WTC11 (cell line): ENCODE measurements around the gene DPP10. TPM values are rescaled to one million over a fixed set of nuclear protein-coding genes. Genes with fewer than 3 reads are reported as not detected.

Experiments used
- ATAC-seq: fragments of 200-7000 bp; cut with Tn5 transposase; 2 replicates; pipeline ENCODE4 v1.10.0; 2021; ENCODE audit warnings: mild to moderate bottlenecking, moderate library complexity
- CTCF ChIA-PET: fragments of 300-600 bp; sonication (Branson Sonifier 250); formaldehyde crosslinking; loops from one replicate; lab custom pipeline; 2021; ENCODE audit warnings: antibody characterized with exemption; lab: Charles Lee
- POLR2A ChIA-PET: fragments of 350-600 bp; sonication (Branson Sonifier 250); formaldehyde crosslinking; loops from one replicate; lab custom pipeline; 2021; ENCODE audit warnings: antibody characterized with exemption; lab: Charles Lee
- DNase-seq: peaks from one replicate; pipeline ENCODE4 v3.0.0; 2021; ENCODE audit warnings: low spot score
- H3K27ac Mint-ChIP-seq: 2 replicates; pipeline ENCODE4 v1.8.0; 2021; ENCODE audit warnings: mixed read lengths
- H3K27me3 Mint-ChIP-seq: 2 replicates; pipeline ENCODE4 v1.8.0; 2021; ENCODE audit warnings: low read depth, mild to moderate bottlenecking, moderate library complexity, mixed read lengths
- H3K36me3 Mint-ChIP-seq: 2 replicates; pipeline ENCODE4 v1.8.0; 2021; ENCODE audit warnings: mixed read lengths
- H3K4me1 Mint-ChIP-seq: 2 replicates; pipeline ENCODE4 v1.8.0; 2022; ENCODE audit warnings: mixed read lengths
- H3K4me3 Mint-ChIP-seq: 2 replicates; pipeline ENCODE4 v1.8.0; 2021; ENCODE audit warnings: mild to moderate bottlenecking, moderate library complexity, mixed read lengths
- H3K9me3 Mint-ChIP-seq: 2 replicates; pipeline ENCODE4 v1.8.0; 2021; ENCODE audit warnings: mixed read lengths
- CBFB ChIP-seq: sonication (generic); formaldehyde crosslinking; IDR thresholded peaks from 2 replicates; pipeline ENCODE4 v1.8.1; 2022; ENCODE audit warnings: mild to moderate bottlenecking, low read depth, missing genetic modification reagents
- CREB1 ChIP-seq: sonication (generic); formaldehyde crosslinking; IDR thresholded peaks from 2 replicates; pipeline ENCODE4 v1.8.0; 2023; ENCODE audit warnings: mild to moderate bottlenecking, missing genetic modification reagents
- ETV6 ChIP-seq: sonication (generic); formaldehyde crosslinking; IDR thresholded peaks from 2 replicates; pipeline ENCODE4 v1.8.1; 2022; ENCODE audit warnings: mild to moderate bottlenecking, missing genetic modification reagents
- FOXP1 ChIP-seq: sonication (generic); formaldehyde crosslinking; IDR thresholded peaks from 2 replicates; pipeline ENCODE4 v1.8.0; 2022; ENCODE audit warnings: missing genetic modification reagents, mild to moderate bottlenecking, moderate library complexity, borderline replicate concordance
- GABPB1 ChIP-seq: sonication (generic); formaldehyde crosslinking; IDR thresholded peaks from 2 replicates; pipeline ENCODE4 v1.8.1; 2023; ENCODE audit warnings: mild to moderate bottlenecking, missing genetic modification reagents
- GRHL2 ChIP-seq: fragments of 250-450 bp; sonication (Bioruptor Pico); IDR thresholded peaks from 2 replicates; pipeline ENCODE4 v1.8.0; 2022; ENCODE audit warnings: mild to moderate bottlenecking, moderate library complexity; ENCODE audit not compliant: insufficient replicate concordance, severe bottlenecking
- HMGA2 ChIP-seq: fragments of 250-450 bp; sonication (Bioruptor Pico); IDR thresholded peaks from 2 replicates; pipeline ENCODE4 v1.4.0; 2021; ENCODE audit warnings: mild to moderate bottlenecking, moderate library complexity
- IRF1 ChIP-seq: sonication (generic); formaldehyde crosslinking; IDR thresholded peaks from 2 replicates; pipeline ENCODE4 v1.8.0; 2023; ENCODE audit warnings: missing genetic modification reagents
- JAZF1 ChIP-seq: fragments of 250-450 bp; sonication (Bioruptor Pico); IDR thresholded peaks from 2 replicates; pipeline ENCODE4 v1.9.0; 2021; ENCODE audit warnings: moderate library complexity, mild to moderate bottlenecking, inconsistent platforms
- NR1H2 ChIP-seq: sonication (generic); formaldehyde crosslinking; IDR thresholded peaks from 2 replicates; pipeline ENCODE4 v1.9.0; 2021; ENCODE audit warnings: mild to moderate bottlenecking, moderate library complexity, missing genetic modification reagents
- NR2C2 ChIP-seq: sonication (generic); formaldehyde crosslinking; IDR thresholded peaks from 2 replicates; pipeline ENCODE4 v1.8.0; 2022; ENCODE audit warnings: mild to moderate bottlenecking, missing genetic modification reagents
- PRRX2 ChIP-seq: fragments of 250-450 bp; sonication (Bioruptor Pico); IDR thresholded peaks from 2 replicates; pipeline ENCODE4 v1.8.0; 2021; ENCODE audit warnings: mild to moderate bottlenecking
- SOX15 ChIP-seq: fragments of 250-450 bp; sonication (Bioruptor Pico); IDR thresholded peaks from 2 replicates; pipeline ENCODE4 v1.9.0; 2021; ENCODE audit warnings: mild to moderate bottlenecking
- ZNF138 ChIP-seq: sonication (generic); formaldehyde crosslinking; conservative IDR thresholded peaks from 2 replicates; pipeline ENCODE4 v1.8.1; 2022; ENCODE audit warnings: mild to moderate bottlenecking, moderate library complexity, missing genetic modification reagents
- ZNF219 ChIP-seq: sonication (generic); formaldehyde crosslinking; IDR thresholded peaks from 2 replicates; pipeline ENCODE4 v1.8.0; 2023; ENCODE audit warnings: missing genetic modification reagents, mild to moderate bottlenecking, borderline replicate concordance
- ZNF512 ChIP-seq: sonication (generic); formaldehyde crosslinking; IDR thresholded peaks from 2 replicates; pipeline ENCODE4 v1.8.1; 2022; ENCODE audit warnings: missing genetic modification reagents, borderline replicate concordance
- total RNA-seq: library from RNA; stranded (reverse); gene quantifications from 3 replicates; pipeline ENCODE4 v1.2.3, GENCODE V29; 2021
- TF ChIP-seq, protein P1 (sequence below): sonication (generic); formaldehyde crosslinking; IDR thresholded peaks from 2 replicates; pipeline ENCODE4 v1.8.0; 2022; ENCODE audit warnings: mild to moderate bottlenecking, missing genetic modification reagents
- TF ChIP-seq, protein P2 (sequence below): fragments of 250-450 bp; sonication (Bioruptor Pico); IDR thresholded peaks from 2 replicates; pipeline ENCODE4 v1.9.0; 2021; ENCODE audit warnings: mild to moderate bottlenecking
- TF ChIP-seq, protein P3 (sequence below): sonication (generic); formaldehyde crosslinking; IDR thresholded peaks from 2 replicates; pipeline ENCODE4 v1.8.0; 2022; ENCODE audit warnings: mild to moderate bottlenecking, missing genetic modification reagents
- TF ChIP-seq, protein P4 (sequence below): fragments of 250-450 bp; sonication (Bioruptor Pico); IDR thresholded peaks from 2 replicates; pipeline ENCODE4 v1.9.0; 2021; ENCODE audit warnings: mild to moderate bottlenecking, borderline replicate concordance
- TF ChIP-seq, protein P5 (sequence below): sonication (generic); formaldehyde crosslinking; IDR thresholded peaks from 2 replicates; pipeline ENCODE4 v1.8.0; 2022; ENCODE audit warnings: mild to moderate bottlenecking, missing genetic modification reagents
- TF ChIP-seq, protein P6 (sequence below): fragments of 200-600 bp; IDR thresholded peaks from 2 replicates; pipeline ENCODE4 v1.8.0; 2022; ENCODE audit warnings: antibody characterized with exemption
- TF ChIP-seq, protein P7 (sequence below): sonication (generic); formaldehyde crosslinking; IDR thresholded peaks from 2 replicates; pipeline ENCODE4 v1.8.1; 2023; ENCODE audit warnings: mild to moderate bottlenecking, missing genetic modification reagents, moderate library complexity

The DPP10 gene
- total RNA-seq, 1 experiment from 2014 or later: 4.0 TPM

DNA sequence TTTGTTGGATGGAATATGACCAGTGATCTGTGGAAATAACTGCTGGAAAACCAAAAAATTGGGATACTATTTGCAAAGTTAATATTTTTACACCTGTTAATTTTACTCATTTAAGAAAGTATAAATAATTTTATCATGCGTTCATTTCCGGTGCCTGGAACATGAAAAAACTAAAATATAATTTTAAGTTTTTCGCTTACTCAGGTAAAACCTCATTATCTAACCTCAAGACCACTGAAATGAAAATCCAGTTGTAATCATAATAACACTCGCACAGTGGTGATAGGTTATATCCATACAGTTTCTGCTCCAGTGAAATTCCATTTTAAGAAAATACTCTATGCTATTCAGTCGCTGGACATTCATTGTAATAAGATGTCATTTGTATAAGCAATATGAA lies 517.9 kb downstream of the DPP10 start:
- ATAC-seq (no peak), DNase-seq (no peak)
- peaks cover 50% of the 10 kb centered on the region for H3K9me3 Mint-ChIP-seq
- H3K36me3 Mint-ChIP-seq: peaks cover 31% of the 10 kb centered on the region
- ChIA-PET POLR2A (no interaction called here), CTCF (no interaction called here)
- no peaks in the 10 kb centered on the region; the same call in 1 of the 2 replicates for H3K27me3 Mint-ChIP-seq
- TF ChIP-seq GABPB1 (CRISPR knock-in tag) (no peak), CBFB (CRISPR knock-in tag) (no peak), NR2C2 (no peak), GRHL2 (no peak), ETV6 (CRISPR knock-in tag) (no peak), HMGA2 (no peak), JAZF1 (no peak), FOXP1 (CRISPR knock-in tag) (no peak), IRF1 (no peak), NR1H2 (CRISPR knock-in tag) (no peak), ZNF219 (no peak), PRRX2 (CRISPR knock-in tag) (no peak)
- TF ChIP-seq, protein P1, sequence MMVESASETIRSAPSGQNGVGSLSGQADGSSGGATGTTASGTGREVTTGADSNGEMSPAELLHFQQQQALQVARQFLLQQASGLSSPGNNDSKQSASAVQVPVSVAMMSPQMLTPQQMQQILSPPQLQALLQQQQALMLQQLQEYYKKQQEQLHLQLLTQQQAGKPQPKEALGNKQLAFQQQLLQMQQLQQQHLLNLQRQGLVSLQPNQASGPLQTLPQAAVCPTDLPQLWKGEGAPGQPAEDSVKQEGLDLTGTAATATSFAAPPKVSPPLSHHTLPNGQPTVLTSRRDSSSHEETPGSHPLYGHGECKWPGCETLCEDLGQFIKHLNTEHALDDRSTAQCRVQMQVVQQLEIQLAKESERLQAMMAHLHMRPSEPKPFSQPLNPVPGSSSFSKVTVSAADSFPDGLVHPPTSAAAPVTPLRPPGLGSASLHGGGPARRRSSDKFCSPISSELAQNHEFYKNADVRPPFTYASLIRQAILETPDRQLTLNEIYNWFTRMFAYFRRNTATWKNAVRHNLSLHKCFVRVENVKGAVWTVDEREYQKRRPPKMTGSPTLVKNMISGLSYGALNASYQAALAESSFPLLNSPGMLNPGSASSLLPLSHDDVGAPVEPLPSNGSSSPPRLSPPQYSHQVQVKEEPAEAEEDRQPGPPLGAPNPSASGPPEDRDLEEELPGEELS (CRISPR knock-in tag): no peak
- TF ChIP-seq, protein P2, sequence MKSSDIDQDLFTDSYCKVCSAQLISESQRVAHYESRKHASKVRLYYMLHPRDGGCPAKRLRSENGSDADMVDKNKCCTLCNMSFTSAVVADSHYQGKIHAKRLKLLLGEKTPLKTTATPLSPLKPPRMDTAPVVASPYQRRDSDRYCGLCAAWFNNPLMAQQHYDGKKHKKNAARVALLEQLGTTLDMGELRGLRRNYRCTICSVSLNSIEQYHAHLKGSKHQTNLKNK (CRISPR knock-in tag): no peak
- TF ChIP-seq, protein P3, sequence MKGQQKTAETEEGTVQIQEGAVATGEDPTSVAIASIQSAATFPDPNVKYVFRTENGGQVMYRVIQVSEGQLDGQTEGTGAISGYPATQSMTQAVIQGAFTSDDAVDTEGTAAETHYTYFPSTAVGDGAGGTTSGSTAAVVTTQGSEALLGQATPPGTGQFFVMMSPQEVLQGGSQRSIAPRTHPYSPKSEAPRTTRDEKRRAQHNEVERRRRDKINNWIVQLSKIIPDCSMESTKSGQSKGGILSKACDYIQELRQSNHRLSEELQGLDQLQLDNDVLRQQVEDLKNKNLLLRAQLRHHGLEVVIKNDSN (CRISPR knock-in tag): no peak
- TF ChIP-seq, protein P4, sequence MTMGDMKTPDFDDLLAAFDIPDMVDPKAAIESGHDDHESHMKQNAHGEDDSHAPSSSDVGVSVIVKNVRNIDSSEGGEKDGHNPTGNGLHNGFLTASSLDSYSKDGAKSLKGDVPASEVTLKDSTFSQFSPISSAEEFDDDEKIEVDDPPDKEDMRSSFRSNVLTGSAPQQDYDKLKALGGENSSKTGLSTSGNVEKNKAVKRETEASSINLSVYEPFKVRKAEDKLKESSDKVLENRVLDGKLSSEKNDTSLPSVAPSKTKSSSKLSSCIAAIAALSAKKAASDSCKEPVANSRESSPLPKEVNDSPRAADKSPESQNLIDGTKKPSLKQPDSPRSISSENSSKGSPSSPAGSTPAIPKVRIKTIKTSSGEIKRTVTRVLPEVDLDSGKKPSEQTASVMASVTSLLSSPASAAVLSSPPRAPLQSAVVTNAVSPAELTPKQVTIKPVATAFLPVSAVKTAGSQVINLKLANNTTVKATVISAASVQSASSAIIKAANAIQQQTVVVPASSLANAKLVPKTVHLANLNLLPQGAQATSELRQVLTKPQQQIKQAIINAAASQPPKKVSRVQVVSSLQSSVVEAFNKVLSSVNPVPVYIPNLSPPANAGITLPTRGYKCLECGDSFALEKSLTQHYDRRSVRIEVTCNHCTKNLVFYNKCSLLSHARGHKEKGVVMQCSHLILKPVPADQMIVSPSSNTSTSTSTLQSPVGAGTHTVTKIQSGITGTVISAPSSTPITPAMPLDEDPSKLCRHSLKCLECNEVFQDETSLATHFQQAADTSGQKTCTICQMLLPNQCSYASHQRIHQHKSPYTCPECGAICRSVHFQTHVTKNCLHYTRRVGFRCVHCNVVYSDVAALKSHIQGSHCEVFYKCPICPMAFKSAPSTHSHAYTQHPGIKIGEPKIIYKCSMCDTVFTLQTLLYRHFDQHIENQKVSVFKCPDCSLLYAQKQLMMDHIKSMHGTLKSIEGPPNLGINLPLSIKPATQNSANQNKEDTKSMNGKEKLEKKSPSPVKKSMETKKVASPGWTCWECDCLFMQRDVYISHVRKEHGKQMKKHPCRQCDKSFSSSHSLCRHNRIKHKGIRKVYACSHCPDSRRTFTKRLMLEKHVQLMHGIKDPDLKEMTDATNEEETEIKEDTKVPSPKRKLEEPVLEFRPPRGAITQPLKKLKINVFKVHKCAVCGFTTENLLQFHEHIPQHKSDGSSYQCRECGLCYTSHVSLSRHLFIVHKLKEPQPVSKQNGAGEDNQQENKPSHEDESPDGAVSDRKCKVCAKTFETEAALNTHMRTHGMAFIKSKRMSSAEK: no peak
- no peaks in the 10 kb centered on the region for H3K4me1 Mint-ChIP-seq
- H3K27ac Mint-ChIP-seq: no peak overlapping the region
- H3K4me3 Mint-ChIP-seq: no peak overlapping the region

GRCh38 chr2:114962532-114962931 lies 520.1 kb downstream of the DPP10 start:
- H3K36me3 Mint-ChIP-seq: peaks cover 22% of the 10 kb centered on the region
- POLR2A ChIA-PET: no interaction called here
- no peak overlapping the region for H3K4me3 Mint-ChIP-seq
- H3K4me1 Mint-ChIP-seq: no peaks in the 10 kb centered on the region
- DNase-seq (no peak), ATAC-seq (no peak)
- no peak overlapping the region for H3K27ac Mint-ChIP-seq
- CTCF ChIA-PET: no interaction called here
- H3K9me3 Mint-ChIP-seq: peaks cover 44% of the 10 kb centered on the region
- H3K27me3 Mint-ChIP-seq: no peaks in the 10 kb centered on the region; the same call in 1 of the 2 replicates
- TF ChIP-seq ZNF138 (CRISPR knock-in tag) (no peak), FOXP1 (CRISPR knock-in tag) (no peak), ZNF512 (CRISPR knock-in tag) (no peak), NR2C2 (no peak), SOX15 (no peak), CREB1 (CRISPR knock-in tag) (no peak)
- TF ChIP-seq, protein P5, sequence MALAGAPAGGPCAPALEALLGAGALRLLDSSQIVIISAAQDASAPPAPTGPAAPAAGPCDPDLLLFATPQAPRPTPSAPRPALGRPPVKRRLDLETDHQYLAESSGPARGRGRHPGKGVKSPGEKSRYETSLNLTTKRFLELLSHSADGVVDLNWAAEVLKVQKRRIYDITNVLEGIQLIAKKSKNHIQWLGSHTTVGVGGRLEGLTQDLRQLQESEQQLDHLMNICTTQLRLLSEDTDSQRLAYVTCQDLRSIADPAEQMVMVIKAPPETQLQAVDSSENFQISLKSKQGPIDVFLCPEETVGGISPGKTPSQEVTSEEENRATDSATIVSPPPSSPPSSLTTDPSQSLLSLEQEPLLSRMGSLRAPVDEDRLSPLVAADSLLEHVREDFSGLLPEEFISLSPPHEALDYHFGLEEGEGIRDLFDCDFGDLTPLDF (CRISPR knock-in tag): no peak
- TF ChIP-seq, protein P6, sequence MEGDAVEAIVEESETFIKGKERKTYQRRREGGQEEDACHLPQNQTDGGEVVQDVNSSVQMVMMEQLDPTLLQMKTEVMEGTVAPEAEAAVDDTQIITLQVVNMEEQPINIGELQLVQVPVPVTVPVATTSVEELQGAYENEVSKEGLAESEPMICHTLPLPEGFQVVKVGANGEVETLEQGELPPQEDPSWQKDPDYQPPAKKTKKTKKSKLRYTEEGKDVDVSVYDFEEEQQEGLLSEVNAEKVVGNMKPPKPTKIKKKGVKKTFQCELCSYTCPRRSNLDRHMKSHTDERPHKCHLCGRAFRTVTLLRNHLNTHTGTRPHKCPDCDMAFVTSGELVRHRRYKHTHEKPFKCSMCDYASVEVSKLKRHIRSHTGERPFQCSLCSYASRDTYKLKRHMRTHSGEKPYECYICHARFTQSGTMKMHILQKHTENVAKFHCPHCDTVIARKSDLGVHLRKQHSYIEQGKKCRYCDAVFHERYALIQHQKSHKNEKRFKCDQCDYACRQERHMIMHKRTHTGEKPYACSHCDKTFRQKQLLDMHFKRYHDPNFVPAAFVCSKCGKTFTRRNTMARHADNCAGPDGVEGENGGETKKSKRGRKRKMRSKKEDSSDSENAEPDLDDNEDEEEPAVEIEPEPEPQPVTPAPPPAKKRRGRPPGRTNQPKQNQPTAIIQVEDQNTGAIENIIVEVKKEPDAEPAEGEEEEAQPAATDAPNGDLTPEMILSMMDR: no peak
- TF ChIP-seq, protein P7, sequence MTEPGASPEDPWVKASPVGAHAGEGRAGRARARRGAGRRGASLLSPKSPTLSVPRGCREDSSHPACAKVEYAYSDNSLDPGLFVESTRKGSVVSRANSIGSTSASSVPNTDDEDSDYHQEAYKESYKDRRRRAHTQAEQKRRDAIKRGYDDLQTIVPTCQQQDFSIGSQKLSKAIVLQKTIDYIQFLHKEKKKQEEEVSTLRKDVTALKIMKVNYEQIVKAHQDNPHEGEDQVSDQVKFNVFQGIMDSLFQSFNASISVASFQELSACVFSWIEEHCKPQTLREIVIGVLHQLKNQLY: no peak
